NCI-H1092 (cell line): Measurements from ENCODE around the gene TCL1A.
A peak's percentile ranks its signal among the peaks of the same experiment; 100 is the strongest.
"Not testable (repeated sequence)": the region's sequence is repeated elsewhere in the genome, so short reads cannot be mapped to it uniquely, and the experiment has no call there.

ENCODE experiments used
- DNase-seq: peaks from one replicate; lab custom pipeline; 2025; lab: John Stamatoyannopoulos, UW

The TCL1A gene, protein sequence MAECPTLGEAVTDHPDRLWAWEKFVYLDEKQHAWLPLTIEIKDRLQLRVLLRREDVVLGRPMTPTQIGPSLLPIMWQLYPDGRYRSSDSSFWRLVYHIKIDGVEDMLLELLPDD

GRCh38 chr14:95713596-95714371 lies at the start of gene TCL1A:
TCL1A (minus strand) TSS chr14:95714125; CDS start chr14:95714066, 59 bp downstream.
- no peak for DNase-seq

GRCh38 chr14:95763032-95763431 lies 49.1 kb upstream of the TCL1A start:
- DNase-seq, result not testable (repeated sequence)

DNA sequence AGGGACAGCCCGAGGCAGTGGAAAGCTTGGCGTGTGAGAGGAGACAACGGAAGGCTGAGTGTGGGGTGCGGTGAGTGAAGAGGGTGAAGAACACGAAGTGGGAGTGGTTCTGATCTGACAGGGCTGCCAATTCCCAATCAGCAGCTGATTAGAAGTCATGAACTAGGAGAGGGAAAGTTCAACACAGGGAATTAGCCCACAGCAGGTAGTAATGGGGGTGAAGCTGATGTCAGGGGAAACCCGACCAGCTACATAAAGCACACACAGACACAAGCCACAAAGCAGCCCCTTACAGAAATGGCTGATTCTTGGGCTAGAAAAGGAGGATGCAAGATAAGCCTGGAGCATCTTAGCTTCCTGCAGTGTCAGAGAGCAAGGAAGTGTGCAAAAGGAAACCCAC lies 47.5 kb upstream of the TCL1A start:
- DNase-seq, result no peak

DNA sequence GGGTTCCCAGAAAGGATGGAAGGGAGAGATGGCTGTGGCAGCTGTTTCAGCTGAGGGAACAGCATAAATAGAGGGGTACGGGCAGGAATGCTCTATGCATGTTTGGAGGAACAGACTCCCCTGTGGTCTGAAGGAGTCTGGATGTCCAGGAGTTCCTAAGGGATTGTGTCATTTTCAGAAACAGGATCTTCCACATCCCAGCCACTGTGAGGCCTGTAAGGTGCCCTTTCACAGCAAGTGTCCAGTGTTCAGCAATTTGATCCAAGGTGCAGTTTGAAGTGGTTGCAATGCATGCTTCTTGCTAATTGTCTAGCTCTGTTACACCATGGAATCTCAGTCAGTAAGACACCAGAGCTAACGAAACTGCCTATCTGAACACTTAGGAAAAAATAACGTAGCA lies 46.7 kb upstream of the TCL1A start:
- DNase-seq, result no peak

- no peak for DNase-seq
These were observed 46.0 kb upstream of the TCL1A start for GRCh38 chr14:95759941-95760340.

DNA sequence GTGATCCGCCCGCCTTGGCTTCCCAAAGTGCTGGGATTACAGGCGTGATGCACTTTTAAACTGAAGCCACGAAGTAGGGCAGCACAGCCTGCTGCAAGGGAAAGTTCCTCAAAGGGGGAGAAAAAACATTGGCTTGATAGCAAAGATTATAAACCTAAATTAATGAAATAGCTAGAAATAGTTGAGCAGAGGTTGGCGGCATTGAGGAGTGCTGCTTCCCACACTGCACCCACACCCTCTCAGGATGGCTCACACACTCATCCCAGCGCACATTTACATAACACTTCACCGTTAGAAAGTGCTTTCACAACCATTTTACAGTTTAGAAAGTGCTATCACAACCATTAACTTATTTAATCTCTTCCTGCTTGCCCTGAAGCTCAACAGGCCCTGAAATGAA lies 44.4 kb upstream of the TCL1A start:
- no peak for DNase-seq

- no peak for DNase-seq
These were observed 42.8 kb upstream of the TCL1A start for GRCh38 chr14:95756751-95757150.

DNA sequence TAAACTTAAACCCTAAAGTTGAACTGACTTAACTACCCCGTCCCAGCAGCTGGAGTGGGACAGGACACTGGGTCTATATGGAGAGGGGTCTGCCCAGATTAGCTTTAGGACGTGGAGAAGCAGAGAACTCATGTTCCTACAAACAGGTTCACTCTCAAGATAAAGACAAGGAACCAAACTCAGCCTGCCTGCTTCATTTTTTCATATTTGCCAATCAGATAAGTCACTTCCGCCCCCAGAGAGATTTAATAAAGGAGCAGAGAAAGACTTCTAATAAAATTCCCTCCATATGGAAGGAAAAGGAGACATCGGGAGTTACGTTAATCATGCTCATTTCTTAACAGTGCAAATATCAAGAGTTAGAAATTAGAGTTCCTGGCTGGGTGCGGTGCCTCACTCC lies 42.2 kb upstream of the TCL1A start:
- no peak for DNase-seq

GRCh38 chr14:95741781-95742180 lies 27.9 kb upstream of the TCL1A start:
- no peak for DNase-seq

DNA sequence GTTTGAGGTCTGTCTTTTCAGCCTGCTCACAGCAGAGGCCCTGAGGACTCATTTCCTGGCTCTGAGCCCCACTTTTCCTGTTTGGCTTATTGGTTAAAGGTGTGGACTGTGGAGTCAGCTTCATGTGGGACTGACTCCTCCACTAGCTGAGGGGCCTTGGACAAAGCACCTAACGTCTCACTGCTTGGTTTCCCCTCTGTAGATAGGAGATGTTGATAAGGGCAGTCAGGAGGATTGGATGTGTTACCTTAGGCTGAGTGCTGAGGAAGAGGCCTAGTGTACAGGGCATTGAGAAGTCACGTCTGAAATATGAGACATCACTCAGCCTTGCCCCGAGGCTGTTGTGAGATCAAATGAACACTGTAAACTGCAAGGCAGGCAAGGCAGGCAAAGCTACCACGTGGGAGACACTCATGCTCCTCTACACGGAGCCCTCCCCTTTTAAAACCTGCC lies 27.1 kb upstream of the TCL1A start:
- peak; percentile 22 for DNase-seq

DNA sequence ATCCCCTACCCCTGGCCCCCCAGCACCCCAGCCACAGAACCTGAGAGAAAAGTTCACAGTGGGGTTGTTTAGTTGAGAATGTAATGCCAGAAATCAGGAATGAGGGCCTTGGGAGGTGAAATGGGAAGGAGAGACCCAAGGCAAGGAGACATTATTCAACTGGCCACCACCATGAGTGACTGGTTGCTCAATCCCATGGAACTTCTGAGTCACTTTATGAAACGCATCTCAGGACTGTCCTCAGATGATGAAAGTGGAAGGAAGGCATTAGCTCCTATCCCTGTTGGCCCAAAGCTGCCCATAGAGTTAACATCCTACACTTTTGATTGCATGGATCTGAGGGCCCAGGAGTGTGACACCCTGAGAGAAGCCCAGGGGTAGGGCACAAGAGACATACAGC lies 25.4 kb upstream of the TCL1A start:
- DNase-seq, result no peak

- no peak for DNase-seq
These were observed 19.3 kb upstream of the TCL1A start for GRCh38 chr14:95733212-95733611.

- no peak for DNase-seq
These were observed 16.2 kb upstream of the TCL1A start for GRCh38 chr14:95730126-95730525.

- not testable (repeated sequence) for DNase-seq
These were observed 15.6 kb upstream of the TCL1A start for GRCh38 chr14:95729402-95730028.

- DNase-seq, result peak; percentile 17
These were observed 13.3 kb upstream of the TCL1A start for GRCh38 chr14:95727056-95727700.

GRCh38 chr14:95725685-95726336 lies 11.9 kb upstream of the TCL1A start:
- no peak for DNase-seq

DNA sequence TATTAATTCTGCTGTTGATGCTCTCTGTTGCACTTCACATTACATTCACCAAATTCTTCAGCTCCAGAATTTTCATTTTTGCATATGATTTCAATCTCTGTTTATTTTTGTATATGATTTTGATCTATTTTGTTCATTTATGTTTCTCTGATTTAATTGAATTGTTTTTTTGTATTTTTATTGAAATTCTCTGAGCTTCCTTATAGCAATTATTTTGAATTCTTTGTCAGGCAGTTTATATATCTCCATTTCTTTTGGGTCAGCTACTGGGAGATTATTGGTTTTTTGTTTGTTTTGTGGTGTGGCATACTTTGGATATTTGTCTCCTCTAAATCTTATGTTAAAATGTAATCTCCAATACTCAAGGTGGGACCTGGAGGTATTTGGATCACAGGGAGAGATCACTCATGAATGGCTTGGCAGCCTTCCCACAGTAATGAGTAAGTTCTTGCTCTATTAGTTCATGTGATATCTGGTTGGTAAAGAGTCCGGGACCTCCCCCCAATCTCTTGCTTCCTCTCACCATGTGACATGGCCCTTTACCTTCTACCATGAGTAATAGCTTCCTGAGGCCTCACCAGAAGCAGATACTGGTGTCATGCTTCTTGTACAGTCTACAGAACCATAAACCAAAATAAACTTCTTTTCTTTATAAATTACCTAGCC lies 8.7 kb upstream of the TCL1A start:
- DNase-seq, result no peak

DNA sequence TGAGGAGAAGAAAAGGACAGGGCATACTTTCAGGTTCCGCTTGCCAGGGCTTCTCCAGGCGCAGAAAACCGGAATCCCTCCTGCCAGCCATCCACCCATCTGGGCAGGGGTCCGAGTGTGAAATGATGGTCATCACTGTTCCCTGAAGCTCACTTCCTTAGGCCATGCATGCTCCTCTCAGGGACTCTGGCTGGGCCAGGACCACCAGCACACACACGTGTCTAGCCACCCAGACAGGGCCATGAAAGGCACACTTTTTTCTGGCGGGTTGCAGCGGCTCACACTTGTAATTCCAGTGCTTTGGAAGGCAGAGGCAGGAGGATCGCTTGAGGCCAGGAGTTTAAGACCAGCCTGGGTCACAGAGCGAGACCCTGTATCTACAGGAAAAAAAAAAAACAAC lies 1.5 kb downstream of the TCL1A start:
- DNase-seq, result no peak

GRCh38 chr14:95711476-95712176 lies 2.3 kb downstream of the TCL1A start:
- DNase-seq, result no peak

DNA sequence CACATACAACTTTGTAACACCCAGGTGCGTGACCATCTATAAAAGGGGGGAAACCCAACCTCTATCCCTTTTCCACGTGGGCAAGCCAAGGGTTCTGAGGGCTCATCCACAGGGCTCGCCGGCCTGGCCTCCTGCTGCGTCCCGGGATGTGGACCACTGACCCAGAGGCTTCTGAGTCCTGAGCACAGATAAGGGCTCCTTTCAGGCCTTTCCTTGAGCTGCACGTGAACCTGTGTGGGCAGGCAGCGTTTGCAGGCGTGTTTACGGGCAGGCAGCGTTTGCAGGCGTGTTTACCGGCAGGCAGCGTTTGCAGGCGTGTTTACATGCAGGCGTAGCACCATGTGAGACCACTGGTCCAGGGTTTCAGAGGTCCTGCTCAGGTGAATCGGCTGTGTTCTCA lies 3.8 kb downstream of the TCL1A start:
- no peak for DNase-seq

- no peak for DNase-seq
These were observed 6.6 kb downstream of the TCL1A start for GRCh38 chr14:95707327-95707726.
